Measurements from ENCODE around the gene ZNF219.

ZNF219 gene

DNA sequence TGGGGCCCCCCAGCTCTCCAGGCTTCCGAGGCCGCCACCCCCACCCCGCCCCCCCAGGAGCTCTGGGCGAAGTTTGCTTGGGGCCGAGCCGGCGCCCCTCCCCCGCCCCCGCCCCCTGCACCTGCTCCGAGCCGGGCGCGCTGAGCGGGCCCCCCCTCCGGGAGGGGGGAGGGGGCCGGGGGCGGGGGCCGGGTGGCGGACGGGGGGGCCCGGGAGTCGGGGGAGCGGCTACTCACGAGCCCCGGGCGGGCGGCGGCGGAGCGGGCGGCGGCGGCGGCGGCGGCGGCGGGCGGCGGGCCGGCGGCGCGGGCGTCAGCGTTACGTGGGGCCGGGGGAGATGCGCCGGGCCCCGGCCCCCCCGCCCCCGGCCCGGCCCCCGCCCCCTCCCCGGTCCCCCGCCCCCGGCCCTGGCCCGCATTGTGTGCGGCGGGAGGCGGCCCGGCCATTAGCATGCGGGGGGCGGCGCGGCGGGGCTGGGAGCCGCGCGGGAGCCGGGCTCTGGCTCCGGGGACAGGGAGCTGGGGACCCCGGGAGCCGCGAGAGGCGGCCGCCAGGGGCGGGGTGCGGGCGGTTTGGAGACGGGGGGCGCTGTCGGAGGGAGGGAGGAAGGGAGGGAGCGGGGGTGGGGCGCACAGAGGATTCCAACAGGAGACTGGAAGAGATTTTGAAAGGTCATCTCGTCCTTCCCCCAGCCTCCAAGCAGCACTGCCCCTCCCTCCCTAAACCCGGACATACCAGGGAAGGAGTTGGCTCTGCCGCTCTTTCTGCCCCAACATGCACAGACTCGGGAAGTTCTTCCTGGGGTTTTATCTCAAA is at the start of gene ZNF219:
Gene ZNF219, minus strand, starts transcription at position 580 of the 816 bp plus-strand sequence. CDS start 5,064 bp downstream, outside the sequence.
- DNase-seq (ENCODE audit: low read depth in 2 of 2) = no peak

DNA sequence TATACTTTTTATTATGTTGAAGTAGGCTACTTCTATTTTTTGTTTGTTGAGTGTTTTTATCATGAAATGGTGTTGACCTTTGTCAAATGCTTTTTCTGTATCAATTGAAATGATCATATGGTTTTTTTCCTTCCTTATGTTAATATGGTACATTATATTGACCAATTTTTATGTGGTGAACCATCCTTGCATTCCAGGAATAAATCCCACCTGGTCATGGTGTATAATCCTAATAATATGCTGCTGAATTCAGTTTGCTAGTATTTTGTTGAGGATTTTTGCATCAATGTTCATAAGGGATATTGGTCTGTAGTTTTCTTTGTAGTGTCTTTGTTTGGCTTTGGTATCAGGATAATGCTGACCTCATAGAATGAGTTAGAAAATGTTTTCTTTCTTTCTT is 47.0 kb upstream of the ZNF219 start:
- DNase-seq (ENCODE audit: low read depth in 2 of 2) = no peak

DNA sequence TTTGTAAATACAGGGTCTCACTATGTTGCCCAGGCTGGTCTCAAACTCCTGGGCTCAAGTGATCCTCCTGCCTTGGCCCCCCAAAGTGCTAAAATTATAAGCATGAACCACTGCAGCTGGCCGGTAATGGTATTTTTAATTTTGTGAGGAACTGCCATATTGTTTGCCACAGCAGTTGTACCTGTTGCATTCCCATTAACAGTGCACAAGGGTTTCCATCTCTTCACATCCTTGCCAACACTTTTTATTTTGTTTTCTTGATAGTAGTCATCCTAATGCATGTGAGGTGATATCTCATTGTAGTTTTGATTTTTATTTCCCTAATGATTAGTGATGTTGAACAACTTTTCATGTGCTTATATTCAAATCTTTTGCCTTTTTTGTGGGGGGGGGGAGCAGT is 43.9 kb upstream of the ZNF219 start:
- no peak for DNase-seq (ENCODE audit: low read depth in 2 of 2)

DNA sequence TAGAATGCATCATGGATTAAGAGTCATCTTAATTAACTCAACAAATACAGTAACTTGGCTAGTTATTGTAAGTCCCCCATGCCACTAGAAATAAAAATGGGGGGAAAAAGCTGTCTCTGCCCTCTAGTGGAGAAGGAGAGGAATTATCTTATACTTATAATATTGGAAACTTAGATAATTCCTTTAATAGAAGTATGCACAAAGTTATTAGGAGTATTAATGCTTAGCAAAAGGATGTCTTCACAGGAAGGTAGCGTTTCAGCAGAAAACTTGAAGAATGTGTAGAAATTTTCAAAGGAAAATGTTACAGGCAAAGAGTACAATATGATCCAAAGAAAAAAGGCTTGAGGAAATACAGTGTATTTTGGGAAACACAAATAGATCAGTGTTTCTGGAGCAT is 37.6 kb upstream of the ZNF219 start:
- no peak for DNase-seq (ENCODE audit: low read depth in 2 of 2)

DNA sequence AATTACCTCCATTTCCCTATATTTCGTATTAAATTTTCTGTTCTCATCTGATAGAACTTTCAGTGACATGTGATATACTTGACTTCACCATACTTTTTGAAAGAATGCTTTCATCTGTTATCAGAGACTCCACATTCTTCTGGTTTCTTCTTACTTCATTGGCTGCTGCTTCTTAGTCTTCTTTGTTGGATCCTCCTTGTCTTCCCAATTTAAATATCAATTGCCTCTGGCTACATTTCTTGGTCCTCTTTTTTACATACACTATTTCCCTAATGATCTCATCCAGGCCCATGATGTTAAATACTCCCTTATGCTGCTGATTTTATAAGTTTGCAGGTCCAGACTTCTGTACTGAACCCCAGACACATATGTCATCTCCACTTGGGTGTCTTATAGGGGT is 35.4 kb upstream of the ZNF219 start:
- DNase-seq (ENCODE audit: low read depth in 2 of 2) = no peak

DNA sequence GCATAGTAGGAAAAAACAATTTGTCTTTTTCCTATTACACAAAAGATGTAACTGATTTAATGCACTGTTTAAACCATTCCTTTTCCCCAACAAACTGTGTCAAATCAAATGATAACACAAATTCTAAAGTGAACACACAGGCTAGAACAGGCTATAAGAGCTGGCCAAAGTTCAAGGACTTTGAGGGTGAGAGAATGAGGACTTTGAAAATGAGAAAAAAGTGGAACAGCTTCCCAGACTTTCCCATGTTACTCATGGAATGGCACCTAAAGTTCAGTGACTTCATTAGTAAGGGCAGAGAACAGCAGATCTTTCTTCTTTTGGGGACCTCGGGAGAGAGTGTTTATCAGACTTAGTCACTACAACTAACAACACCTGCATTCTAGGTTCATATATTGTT is 25.0 kb upstream of the ZNF219 start:
- DNase-seq (ENCODE audit: low read depth in 2 of 2) = no peak

DNA sequence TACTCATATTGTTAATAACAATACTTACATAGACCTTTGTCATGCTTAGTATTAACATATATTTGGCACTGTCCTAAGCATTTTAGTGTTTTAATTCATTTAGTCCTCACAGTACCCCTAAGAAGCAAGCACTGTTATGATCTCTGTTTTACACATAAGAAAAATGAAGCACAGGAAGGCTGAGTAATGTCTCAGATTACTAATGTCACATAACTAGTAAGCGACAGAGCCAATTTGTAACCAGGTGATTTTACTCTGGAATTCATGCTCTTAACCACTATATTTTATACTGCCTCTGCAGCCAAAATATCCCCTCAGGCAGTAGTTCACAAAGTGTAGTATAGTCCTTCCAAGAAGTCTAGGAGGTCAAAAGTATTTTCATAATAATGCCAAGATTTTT is 22.7 kb upstream of the ZNF219 start:
- no peak for DNase-seq (ENCODE audit: low read depth in 2 of 2)

DNA sequence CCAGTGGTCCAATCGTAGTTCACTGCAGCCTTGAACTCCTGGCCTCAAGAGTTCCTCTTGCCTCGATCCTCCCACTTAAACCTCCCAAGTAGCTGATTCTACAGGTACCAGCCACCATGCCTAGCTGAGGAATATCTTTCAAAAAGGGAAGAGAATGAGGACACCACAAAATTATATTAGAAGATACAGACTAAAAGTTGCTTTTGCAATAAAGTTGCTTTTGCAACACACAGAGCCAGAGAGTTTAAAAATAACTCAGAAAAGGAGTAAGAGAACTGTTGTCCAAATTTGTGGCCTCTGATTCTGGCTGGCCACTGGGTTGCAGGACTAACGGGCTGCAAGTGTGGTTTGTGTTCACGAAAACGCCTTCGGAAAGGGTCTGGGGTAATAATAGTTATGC is 22.2 kb upstream of the ZNF219 start:
- no peak for DNase-seq (ENCODE audit: low read depth in 2 of 2)

DNA sequence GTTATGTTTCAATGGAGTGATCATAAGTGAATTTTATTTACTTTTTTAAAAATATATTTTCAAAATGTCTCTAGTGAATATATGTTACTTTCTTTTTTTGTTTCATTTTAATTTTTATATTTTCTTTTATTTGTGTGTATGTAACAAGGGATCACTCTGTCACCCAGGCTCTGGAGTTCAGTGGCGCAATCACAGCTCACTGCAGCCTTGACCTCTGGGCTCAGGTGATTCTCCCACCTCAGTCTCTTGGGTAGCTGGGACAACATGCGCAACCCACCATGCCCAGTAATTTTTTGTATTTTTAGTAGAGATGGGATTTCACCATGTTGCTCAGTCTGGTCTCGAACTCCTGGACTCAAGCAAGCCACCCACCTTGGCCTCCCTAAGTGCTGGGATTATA is 20.5 kb upstream of the ZNF219 start:
- DNase-seq (ENCODE audit: low read depth in 2 of 2) = no peak

DNA sequence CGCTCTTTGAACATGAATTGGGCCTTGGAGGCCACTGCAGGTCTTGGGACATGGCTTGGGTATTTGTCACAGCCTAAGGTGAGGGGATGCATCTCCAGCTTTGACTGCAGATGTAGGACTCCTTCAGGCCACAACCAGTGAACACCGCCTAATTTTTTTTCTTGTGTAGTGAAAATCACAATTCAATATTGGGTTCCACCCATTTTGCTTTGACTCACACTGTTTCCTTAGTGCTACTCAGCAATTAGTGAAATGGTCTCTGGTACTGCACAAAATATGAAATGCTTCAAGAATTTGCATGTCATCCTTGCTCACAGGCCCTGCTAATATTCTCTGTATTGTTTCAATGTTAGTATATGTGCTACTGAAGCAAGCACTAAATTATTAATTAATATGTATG is 14.9 kb upstream of the ZNF219 start:
- DNase-seq (ENCODE audit: low read depth in 2 of 2) = no peak

DNA sequence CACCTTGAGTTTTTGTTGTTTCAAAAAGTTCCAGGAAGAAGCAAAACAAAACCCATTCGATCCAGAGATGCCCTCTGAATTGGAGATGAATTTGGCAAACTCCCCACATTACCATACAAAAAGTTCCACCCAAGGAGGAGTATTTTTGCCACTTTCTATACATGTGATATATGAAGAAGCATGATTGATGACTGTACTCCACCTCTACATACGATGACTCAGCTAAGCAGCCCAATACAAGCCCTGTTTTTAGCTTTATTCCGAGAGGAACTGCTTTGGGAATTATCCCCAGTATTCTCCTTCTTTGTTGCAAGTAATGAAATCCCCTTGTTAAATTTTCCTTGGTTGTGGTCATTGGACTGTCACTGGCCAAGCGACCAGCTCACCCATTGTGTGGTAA is 13.8 kb upstream of the ZNF219 start:
- DNase-seq (ENCODE audit: low read depth in 2 of 2) = no peak

DNA sequence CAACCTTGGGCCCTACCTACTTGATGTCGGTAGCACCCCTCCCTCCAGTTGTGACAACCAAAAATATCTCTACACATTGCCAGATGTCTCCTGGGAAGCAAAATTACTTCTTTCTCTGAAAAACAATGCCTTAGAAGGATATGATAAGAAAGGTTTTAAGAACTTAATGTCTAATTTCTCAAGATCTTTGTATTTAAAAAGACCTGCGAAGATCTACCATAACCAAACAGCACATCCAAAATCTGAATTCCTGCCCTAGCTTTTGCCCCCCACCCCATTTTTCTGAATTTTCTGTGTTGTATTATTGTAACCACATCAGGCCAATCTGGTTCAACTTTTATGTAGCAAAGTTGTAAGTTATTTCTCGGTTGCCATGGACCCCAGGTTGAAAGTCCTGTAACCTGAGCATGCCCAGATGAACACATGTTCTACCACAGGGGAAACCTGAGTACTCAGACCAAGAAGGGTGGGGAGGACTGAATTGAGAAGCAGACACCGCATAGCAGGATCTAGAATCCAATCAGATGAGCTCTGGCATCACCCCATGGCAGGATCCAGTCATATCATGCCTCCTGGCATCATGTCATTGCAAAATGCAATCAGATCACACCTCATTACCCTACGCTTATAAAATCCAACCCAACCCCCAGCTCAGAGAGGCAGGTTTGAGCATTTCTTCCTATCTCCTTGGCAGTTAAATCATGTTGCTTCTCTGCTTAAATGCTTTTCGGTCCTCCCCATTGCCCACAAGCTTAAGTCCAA is 11.1 kb upstream of the ZNF219 start:
- no peak for DNase-seq (ENCODE audit: low read depth in 2 of 2)

DNA sequence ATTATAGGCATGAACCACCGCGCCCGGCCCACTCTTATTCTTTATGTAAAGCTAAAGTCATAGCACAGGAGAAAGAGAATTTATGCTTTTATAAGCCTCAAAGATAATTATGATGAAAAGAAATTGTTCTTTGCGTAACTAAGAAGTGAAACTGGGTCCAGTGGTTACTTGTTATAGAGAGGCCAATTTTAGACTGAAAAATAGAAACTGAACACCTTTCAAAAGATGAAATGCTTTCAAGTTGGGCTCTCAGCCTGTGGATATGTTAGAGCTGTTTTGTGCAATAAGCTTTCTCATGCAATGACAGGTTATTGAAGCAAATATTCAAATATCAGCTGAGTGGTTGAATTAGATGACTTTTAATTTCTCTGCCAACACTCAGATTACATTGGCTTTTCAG is 10.3 kb upstream of the ZNF219 start:
- DNase-seq (ENCODE audit: low read depth in 2 of 2) = no peak

DNA sequence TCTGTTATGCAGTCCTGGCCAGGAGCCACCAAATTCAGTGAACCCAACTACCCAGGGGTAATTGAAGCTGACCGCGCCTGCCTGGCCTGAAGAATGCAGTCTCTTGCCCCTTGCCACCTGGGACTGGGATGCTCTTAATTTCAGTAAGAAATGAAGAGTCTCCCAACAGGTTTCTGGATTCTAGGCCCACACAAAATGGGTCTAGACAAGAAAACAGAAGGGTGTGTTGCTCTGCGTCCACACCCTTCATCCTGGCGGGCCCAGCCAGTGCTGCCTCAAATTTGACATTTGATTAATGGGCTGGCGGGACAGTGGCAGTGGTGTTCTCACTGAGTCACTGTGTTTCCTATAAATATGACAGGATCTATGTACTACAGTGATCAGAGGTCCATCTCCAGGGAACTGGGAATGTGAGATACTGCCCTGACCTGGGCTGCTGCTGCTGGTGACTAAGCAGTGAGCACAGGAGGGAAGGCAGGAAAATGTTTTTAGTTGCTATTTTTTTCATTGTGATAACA is 8.9 kb upstream of the ZNF219 start:
- no peak for DNase-seq (ENCODE audit: low read depth in 2 of 2)

DNA sequence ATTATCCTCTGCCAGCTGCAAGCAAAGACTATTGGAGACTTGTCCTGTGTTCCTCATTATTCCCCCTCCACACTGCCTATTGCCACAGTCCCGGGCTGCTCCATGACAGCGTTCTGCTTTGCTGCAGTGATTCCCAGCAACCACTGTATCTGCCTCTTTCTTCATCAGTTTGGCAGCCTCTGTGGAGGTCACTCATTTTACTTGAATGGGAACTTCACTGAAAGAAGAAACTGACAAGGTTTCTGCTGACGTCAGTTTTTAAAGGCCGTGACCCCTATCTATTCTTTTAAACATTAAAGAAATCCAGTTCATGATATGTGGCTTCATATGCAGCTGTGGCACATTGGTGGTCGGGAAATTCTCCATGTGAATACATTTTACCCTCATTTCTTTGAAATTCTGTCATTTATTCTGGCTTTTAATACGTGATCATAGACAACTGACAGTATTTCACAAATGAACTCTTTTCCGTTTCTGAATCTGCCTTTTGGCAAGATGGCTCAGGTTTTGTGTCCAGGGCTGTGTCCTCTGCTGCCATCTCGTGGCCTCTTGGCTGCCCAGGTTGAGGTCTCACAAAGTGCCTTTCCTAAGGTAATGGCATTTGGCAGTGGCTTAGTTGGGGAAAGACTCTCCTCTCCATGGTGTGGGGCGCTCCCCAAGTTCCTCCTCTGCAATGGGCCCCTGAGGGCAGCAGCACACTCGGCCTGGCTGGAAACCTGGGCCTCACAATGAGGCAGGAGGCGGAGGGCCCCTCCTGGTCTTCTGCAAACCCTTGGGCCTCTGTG is 8.2 kb upstream of the ZNF219 start:
- peak; percentile 54 to 64 for DNase-seq (ENCODE audit: low read depth in 2 of 2)

DNA sequence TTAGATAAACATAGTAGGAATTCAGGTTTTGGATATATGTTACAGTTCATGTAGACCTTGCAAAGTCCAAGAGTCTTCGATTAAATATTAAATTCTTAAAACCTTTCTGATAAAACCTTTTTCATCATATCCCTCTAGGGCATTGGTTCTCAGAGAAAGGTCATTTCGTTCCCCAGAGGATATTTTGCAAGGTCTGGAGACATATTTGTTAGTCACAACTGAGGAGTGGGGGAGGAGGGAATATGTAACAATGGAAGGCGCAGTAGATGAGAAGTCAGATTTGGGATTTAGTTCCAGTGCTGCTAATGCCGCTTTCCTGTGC is 7.7 kb upstream of the ZNF219 start:
- DNase-seq (ENCODE audit: low read depth in 2 of 2) = no peak

DNA sequence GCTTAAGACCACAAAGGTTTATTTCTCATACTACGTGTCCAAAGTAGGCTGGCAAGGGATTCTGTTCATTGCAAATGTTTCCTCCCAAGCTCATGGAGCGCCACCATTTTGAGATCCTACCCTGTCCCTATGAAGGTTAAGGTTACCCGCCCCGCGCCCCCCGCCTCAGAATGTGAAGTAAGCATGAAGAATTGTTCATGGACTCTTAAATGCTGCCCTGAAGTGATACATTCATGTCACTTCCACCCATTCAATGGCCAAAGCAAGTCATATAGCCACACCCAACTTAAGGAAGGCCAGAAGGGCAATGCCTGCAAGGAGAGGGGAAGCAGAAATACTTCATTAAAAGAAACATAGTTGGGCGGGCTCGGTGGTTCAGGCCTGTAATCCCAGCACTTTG is 6.6 kb upstream of the ZNF219 start:
- no peak for DNase-seq (ENCODE audit: low read depth in 2 of 2)

DNA sequence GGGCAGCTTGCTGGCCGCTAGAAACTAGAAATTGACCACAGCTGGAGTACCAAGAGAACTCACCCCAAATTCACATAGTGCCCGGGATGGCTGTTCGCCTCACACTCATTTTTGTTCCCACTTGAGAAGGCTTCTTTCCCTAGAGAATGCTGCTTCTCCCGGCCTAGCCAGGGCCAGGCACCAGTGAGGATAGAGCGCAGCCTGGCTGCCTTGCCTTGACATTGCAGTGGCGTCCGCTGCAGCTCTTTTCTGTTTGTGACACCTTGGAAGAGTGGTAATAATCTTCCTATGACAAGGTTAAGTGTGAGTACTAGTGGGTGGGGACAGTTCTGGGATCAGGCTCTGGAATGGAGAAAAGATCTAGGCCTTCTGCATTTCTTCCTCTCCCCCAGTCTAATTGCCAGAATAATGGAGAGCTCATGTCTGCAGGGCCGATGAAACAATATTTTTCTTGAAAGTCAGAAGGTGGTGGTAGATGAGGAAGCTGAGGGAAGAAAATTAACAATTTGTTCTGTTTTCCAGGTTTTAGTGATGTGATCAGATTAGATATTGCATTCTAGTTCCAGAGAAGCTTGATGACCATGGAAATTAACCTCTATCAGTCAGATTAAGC is 6.1 kb upstream of the ZNF219 start:
- peak in 1 of 2 donors; percentile 39 for DNase-seq (ENCODE audit: low read depth in 2 of 2)

DNA sequence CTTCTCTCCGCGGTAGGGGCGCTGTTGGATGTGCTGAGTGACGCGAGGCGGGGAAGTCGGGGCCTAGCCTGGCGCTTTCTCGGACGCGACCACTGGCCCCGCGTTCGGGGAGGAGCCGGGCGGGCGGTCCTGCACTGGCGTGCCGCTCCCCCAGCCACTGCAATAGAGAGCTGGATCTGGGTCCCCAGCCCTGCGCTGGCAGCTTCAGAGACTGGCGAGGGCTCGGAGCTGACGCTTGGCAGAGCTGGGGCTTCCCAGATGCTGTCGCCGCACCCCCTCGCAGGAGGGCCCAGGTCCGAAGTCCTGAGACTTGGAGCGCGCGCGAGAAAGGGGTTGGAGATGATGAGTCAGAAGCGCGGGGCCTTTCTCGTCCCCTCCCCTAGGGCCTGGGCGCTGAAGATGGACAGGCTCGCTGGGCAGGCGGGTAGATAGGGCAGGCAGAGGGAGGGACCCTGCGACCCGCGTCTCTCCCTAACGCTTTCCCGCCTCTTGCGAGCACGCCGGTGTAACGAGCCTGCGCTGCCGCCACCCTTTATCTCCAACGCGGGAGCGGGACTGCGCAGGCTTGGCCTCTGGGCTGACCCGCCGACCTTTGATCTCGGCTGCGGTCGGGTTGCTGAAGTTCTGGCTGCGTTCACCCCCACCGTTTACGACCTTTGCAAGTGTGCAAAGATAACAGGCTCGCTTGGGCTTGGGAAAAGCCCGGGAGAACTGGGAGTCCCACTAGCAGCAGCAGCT is 5.4 kb upstream of the ZNF219 start:
- DNase-seq (ENCODE audit: low read depth in 2 of 2) = peak; percentile 80 to 86

DNA sequence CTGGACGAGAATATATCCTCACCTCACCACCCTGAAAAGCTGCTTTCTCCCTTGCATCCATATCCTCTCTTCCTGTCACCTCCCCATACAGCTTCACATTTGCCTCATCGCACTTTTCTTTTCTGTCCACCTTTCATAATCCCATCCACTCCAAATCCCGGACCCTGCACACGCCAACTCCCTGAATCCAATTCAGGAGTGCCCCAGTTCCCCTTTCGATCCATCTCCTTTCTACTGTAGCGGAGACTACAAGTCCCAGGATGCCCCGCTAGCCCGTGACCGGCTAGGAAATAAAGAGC is 4.9 kb upstream of the ZNF219 start:
- DNase-seq (ENCODE audit: low read depth in 2 of 2) = no peak

All from stimulated activated CD8-positive, alpha-beta memory T cell treated with anti-CD3 and anti-CD28 coated beads, Interleukin-7, amount 100 ng/mL, for 1 hour (primary cell).